Activated CD8-positive, alpha-beta memory T cell treated with anti-CD3 and anti-CD28 coated beads, Interleukin-2, amount 50 U/mL, for 4 hours (primary cell): ENCODE results near the gene INPP4B.

ENCODE experiments used
- DNase-seq: peaks from one replicate; pipeline ENCODE4 v3.0.0-alpha.2; 2020

Gene INPP4B

GRCh38 chr4:142043509-142043908 lies 802.6 kb downstream of the INPP4B start:
- DNase-seq: no peak

- no peak for DNase-seq
These were observed 804.3 kb downstream of the INPP4B start for GRCh38 chr4:142041788-142042187.

GRCh38 chr4:142040043-142040442 lies 806.1 kb downstream of the INPP4B start:
- no peak for DNase-seq

GRCh38 chr4:142036795-142037583 lies 809.1 kb downstream of the INPP4B start:
- no peak for DNase-seq

- DNase-seq: no peak
These were observed 810.5 kb downstream of the INPP4B start for GRCh38 chr4:142035566-142035965.

GRCh38 chr4:142034101-142034500 lies 812.0 kb downstream of the INPP4B start:
- no peak for DNase-seq

- no peak for DNase-seq
These were observed 816.1 kb downstream of the INPP4B start for GRCh38 chr4:142030010-142030409.

GRCh38 chr4:142021761-142022160 lies 824.3 kb downstream of the INPP4B start:
- no peak for DNase-seq

- no peak for DNase-seq
These were observed 824.9 kb downstream of the INPP4B start for GRCh38 chr4:142021181-142021580.

- no peak for DNase-seq
These were observed 830.1 kb downstream of the INPP4B start for GRCh38 chr4:142016031-142016430.

GRCh38 chr4:142009751-142010150 lies 836.4 kb downstream of the INPP4B start:
- no peak for DNase-seq

GRCh38 chr4:142005519-142005918 lies 840.6 kb downstream of the INPP4B start:
- DNase-seq: no peak

GRCh38 chr4:141999446-142000143 lies 846.5 kb downstream of the INPP4B start:
- DNase-seq: no peak

- DNase-seq: no peak
These were observed 851.0 kb downstream of the INPP4B start for GRCh38 chr4:141995056-141995455.

GRCh38 chr4:141977433-141977832 lies 868.7 kb downstream of the INPP4B start:
- no peak for DNase-seq
